IMR-90 (cell line): ENCODE measurements around the gene C8B. TPM values are rescaled to one million over a fixed set of nuclear protein-coding genes. Genes with fewer than 3 reads are reported as not detected.

Source experiments
- ATAC-seq: fragments of 200-7000 bp; cut with Tn5 transposase; 2 replicates; pipeline ENCODE4 v1.9.1; 2020; ENCODE audit warnings: low read depth, mild to moderate bottlenecking, moderate library complexity
- BruUV-seq: library from RNA; stranded (reverse); fragments of 400-500 nt; replicated peaks from 2 replicates; lab custom pipeline; 2021; lab: Mats Ljungman, UMichigan
- CTCF ChIA-PET: fragments of 300-600 bp; formaldehyde crosslinking; extraction: SDS; loops from one replicate; lab custom pipeline; 2021; ENCODE audit warnings: antibody characterized with exemption; lab: Yijun Ruan, JAX
- POLR2A ChIA-PET: fragments of 300-600 bp; sonication (Branson Sonifier 250); formaldehyde crosslinking; loops from one replicate; lab custom pipeline; 2022; ENCODE audit warnings: antibody characterized with exemption; ENCODE audit not compliant: unreplicated experiment; lab: Charles Lee
- DNase-seq: peaks from one replicate; pipeline ENCODE4 v3.0.0; 2013
- H2AFZ ChIP-seq: replicated peaks from 2 replicates; pipeline ENCODE3; 2013; ENCODE audit warnings: low read length, mild to moderate bottlenecking; ENCODE audit not compliant: poor library complexity
- H2AK5ac ChIP-seq: 2 replicates; pipeline ENCODE4 v1.6.1; 2013; ENCODE audit warnings: low read depth, low read length, inconsistent platforms
- H2AK9ac ChIP-seq: replicated peaks from 2 replicates; pipeline ENCODE3; 2013; ENCODE audit warnings: mild to moderate bottlenecking, low read depth, low read length, moderate library complexity; ENCODE audit not compliant: poor library complexity
- H2BK120ac ChIP-seq: 2 replicates; pipeline ENCODE4 v1.6.1; 2013; ENCODE audit warnings: low read depth, low read length, inconsistent platforms
- H2BK15ac ChIP-seq: 3 replicates; pipeline ENCODE4 v1.6.1; 2013; ENCODE audit warnings: low read depth, low read length, inconsistent platforms
- H2BK20ac ChIP-seq: 2 replicates; pipeline ENCODE4 v1.6.1; 2013; ENCODE audit warnings: low read depth, mild to moderate bottlenecking, inconsistent platforms, low read length, moderate library complexity
- H2BK5ac ChIP-seq: 2 replicates; pipeline ENCODE4 v1.6.1; 2013; ENCODE audit warnings: mild to moderate bottlenecking, low read depth, low read length, inconsistent platforms; ENCODE audit not compliant: poor library complexity, severe bottlenecking
- H3K14ac ChIP-seq: replicated peaks from 2 replicates; pipeline ENCODE4 v1.6.1; 2013; ENCODE audit warnings: low read depth, low read length, inconsistent platforms
- H3K18ac ChIP-seq: 2 replicates; pipeline ENCODE4 v1.6.1; 2013; ENCODE audit warnings: low read depth, low read length, control low read depth
- H3K23ac ChIP-seq: 2 replicates; pipeline ENCODE4 v1.6.1; 2013; ENCODE audit warnings: low read depth, low read length, inconsistent platforms
- H3K27ac ChIP-seq: 2 replicates; pipeline ENCODE4 v1.5.1; 2013; ENCODE audit warnings: mild to moderate bottlenecking, control low read depth, low read length; ENCODE audit not compliant: insufficient read depth
- H3K27me3 ChIP-seq: 2 replicates; pipeline ENCODE4 v1.6.1; 2013; ENCODE audit warnings: low read length; ENCODE audit not compliant: control insufficient read depth, insufficient read depth
- H3K36me3 ChIP-seq: 2 replicates; pipeline ENCODE4 v1.6.1; 2013; ENCODE audit warnings: low read length, mixed read lengths; ENCODE audit not compliant: control insufficient read depth, insufficient read depth
- H3K4ac ChIP-seq: 2 replicates; pipeline ENCODE4 v1.6.1; 2013; ENCODE audit warnings: low read depth, low read length, inconsistent platforms
- H3K4me1 ChIP-seq: 2 replicates; pipeline ENCODE4 v1.6.1; 2013; ENCODE audit warnings: low read length, mixed read lengths; ENCODE audit not compliant: control insufficient read depth, insufficient read depth
- H3K4me2 ChIP-seq: 2 replicates; pipeline ENCODE4 v1.6.1; 2013; ENCODE audit warnings: low read depth, mild to moderate bottlenecking, control low read depth, low read length, moderate library complexity
- H3K4me3 ChIP-seq: 2 replicates; pipeline ENCODE4 v1.5.1; 2013; ENCODE audit warnings: low read depth, mild to moderate bottlenecking, control low read depth, low read length, moderate library complexity; ENCODE audit not compliant: insufficient read depth
- H3K56ac ChIP-seq: 2 replicates; pipeline ENCODE4 v1.6.1; 2013; ENCODE audit warnings: low read length, inconsistent platforms; ENCODE audit not compliant: insufficient read depth; ENCODE audit errors: extremely low read depth
- H3K79me1 ChIP-seq, 2 experiments: 2 replicates each; pipeline ENCODE4 v1.6.1; 2013; ENCODE audit warnings: low read length in 2 of 2, inconsistent platforms in 1 of 2, low read depth in 1 of 2
- H3K9ac ChIP-seq: 2 replicates; pipeline ENCODE4 v1.6.1; 2013; ENCODE audit warnings: low read depth, low read length, control low read depth
- H3K9me1 ChIP-seq: 2 replicates; pipeline ENCODE4 v1.6.1; 2013; ENCODE audit warnings: low read length, inconsistent platforms; ENCODE audit not compliant: insufficient read depth
- H3K9me3 ChIP-seq: 2 replicates; pipeline ENCODE4 v1.6.1; 2013; ENCODE audit warnings: low read length; ENCODE audit not compliant: control insufficient read depth, insufficient read depth
- H4K20me1 ChIP-seq: 2 replicates; pipeline ENCODE4 v1.6.1; 2013; ENCODE audit warnings: low read length, inconsistent platforms; ENCODE audit not compliant: insufficient read depth
- H4K5ac ChIP-seq: 2 replicates; pipeline ENCODE4 v1.6.1; 2013; ENCODE audit warnings: mild to moderate bottlenecking, low read depth, low read length, control low read depth
- H4K8ac ChIP-seq, 2 experiments: 2 replicates each; pipeline ENCODE4 v1.6.1; 2013; ENCODE audit warnings: low read depth in 2 of 2, low read length in 2 of 2, control low read depth in 1 of 2, inconsistent platforms in 1 of 2
- H4K91ac ChIP-seq: 2 replicates; pipeline ENCODE4 v1.6.1; 2013; ENCODE audit warnings: low read depth, low read length, inconsistent platforms; ENCODE audit not compliant: insufficient read depth
- BHLHE40 ChIP-seq: fragments of 150-350 bp; IDR thresholded peaks from 2 replicates; pipeline ENCODE4 v1.6.1; 2016; ENCODE audit warnings: mild to moderate bottlenecking, low read depth, low read length
- CEBPB ChIP-seq: IDR thresholded peaks from 2 replicates; pipeline ENCODE4 v1.6.1; 2012; ENCODE audit warnings: low read depth, low read length, improper control_type of control experiment
- WGBS, 2 experiments: methylation state at CpG; one replicate each; pipeline versions ENCODE4 v1.1.5 to v1.1.7; 2013; ENCODE audit warnings: missing lambda C conversion rate in 2 of 2; ENCODE audit not compliant: insufficient read length in 1 of 2; ENCODE audit errors: extremely low coverage in 2 of 2; 5-methylcytosine and 5-hydroxymethylcytosine counted together
- dilution Hi-C: fragments of 300-500 bp; cut with HindIII; formaldehyde crosslinking; loops from one replicate; pipeline ENCODE4 v1.14.3; 2018; ENCODE audit warnings: low sequenced_read_pairs; ENCODE audit not compliant: unreplicated experiment
- in situ Hi-C: fragments of 300-500 bp; cut with MboI; formaldehyde crosslinking; loops from 3 replicates; pipeline ENCODE4 v1.14.3; 2019; ENCODE audit warnings: low sequenced_read_pairs, inconsistent platforms, mixed read lengths
- intact Hi-C: fragments of 100-400 bp; cut with micrococcal nuclease; formaldehyde crosslinking; loops from 2 replicates; pipeline ENCODE4 v1.10.0; 2022
- polyA plus RNA-seq, 3 experiments: library from polyadenylated mRNA; depleted of rRNA; stranded (reverse); fragments of >200 nt; gene quantifications; 2 replicates each; pipeline ENCODE4 v1.2.3, GENCODE V29; 2012; ENCODE audit warnings: low replicate concordance in 1 of 3
- total RNA-seq: library from RNA; depleted of rRNA; stranded (reverse); fragments of >200 nt; gene quantifications from 2 replicates; pipeline ENCODE4 v1.2.3, GENCODE V29; 2012

C8B gene
- total and polyA plus RNA-seq, 2 of the 4 experiments (the other 2 are of a cell fraction): not detected

- ATAC-seq: no peak
- Histone ChIP-seq H3K4me3 (no peak overlapping the region), H3K27me3 (no peaks in the 10 kb centered on the region; the same call in 1 of the 2 replicates), H2BK15ac (no peak overlapping the region), H3K9ac (no peak overlapping the region), H3K4ac (no peak overlapping the region), H2AFZ (no peak overlapping the region), H2AK9ac (no peak overlapping the region), H3K9me1 (no peaks in the 10 kb centered on the region), H3K36me3 (no peaks in the 10 kb centered on the region), H2BK120ac (no peak overlapping the region), H3K23ac (no peak overlapping the region), H3K9me3 (no peaks in the 10 kb centered on the region), H2AK5ac (no peak overlapping the region), H3K56ac (no peak overlapping the region), H3K27ac (no peak overlapping the region), H3K14ac (no peak overlapping the region), H2BK5ac (no peak overlapping the region), H3K18ac (no peak overlapping the region), H3K79me1 (no peaks in the 10 kb centered on the region), H3K4me1 (no peaks in the 10 kb centered on the region; the same call in 1 of the 2 replicates), H3K4me2 (no peak overlapping the region), H4K5ac (no peak overlapping the region), H4K8ac (no peak overlapping the region), H4K20me1 (no peaks in the 10 kb centered on the region), H4K91ac (no peak overlapping the region), H2BK20ac (no peak overlapping the region)
- dilution Hi-C loops (no loop called here), in situ Hi-C loops (no loop called here), intact Hi-C loops (no loop called here)
- WGBS, 2 experiments: 80% methylated on average over 1 of the region's 4 CpGs; no CpG with 5 or more reads in 1 of the 2 experiments
- CTCF ChIA-PET: no interaction called here
- no TSS peak for BruUV-seq
- DNase-seq: no peak
- POLR2A ChIA-PET: no interaction called here
- TF ChIP-seq BHLHE40 (no peak), CEBPB (peak; percentile 42; the same call in 1 of the 2 replicates)
Observed at GRCh38 chr1:56963667-56964066, 2.1 kb downstream of the C8B start.
